ENCODE data around the gene KNOP1.

KNOP1 gene

DNA sequence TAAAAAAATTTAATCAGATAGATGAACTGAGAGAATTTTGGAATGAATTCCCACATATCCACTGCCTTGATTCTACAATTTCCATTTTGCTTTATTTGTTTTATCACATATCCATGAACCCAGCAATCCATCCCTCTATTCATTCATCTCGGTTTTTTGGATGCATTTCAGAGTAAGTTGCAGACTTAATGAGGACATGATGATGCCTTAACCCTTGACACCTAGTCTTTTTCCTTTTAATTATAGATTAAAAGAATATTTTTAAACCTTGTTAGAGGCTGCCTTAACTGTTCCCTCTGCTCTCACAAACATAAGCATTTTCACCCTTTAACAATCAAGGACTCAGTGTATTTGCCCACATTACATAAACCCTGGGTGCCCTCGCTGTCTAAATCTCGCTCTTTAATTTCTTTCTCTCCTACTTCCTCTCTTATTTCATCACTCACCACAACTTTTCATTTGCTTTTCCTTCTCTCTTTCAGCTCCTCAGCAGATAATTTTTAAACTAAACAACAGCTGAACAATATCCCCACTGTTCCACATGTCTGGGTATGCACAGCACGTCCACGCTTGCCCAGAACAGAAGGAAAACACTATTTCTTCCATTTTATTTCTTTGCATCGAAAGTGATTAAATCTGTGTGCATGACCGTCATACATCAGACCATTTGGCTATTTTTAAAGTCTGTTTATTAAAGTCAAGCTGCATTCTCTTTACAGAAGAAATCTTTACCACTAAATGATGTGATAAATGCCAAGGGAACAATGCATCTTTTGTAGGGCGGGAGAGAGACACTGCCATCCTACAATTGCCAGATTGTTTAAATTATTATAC is 40.0 kb upstream of the KNOP1 start:
- no peak for DNase-seq (ENCODE audit: extremely low read depth, low read depth)
- no peak for TF ChIP-seq CTCF (IDR thresholded peaks at IDR 0.05; ENCODE audit: low read depth, low read length, missing control alignments)
- no peak overlapping the region for H3K4me3 ChIP-seq (replicated peaks; ENCODE audit: low read depth, low read length)

GRCh38 chr16:19757026-19757425 is 39.0 kb upstream of the KNOP1 start:
- DNase-seq (ENCODE audit: extremely low read depth, low read depth): no peak
- no peak for TF ChIP-seq CTCF (IDR thresholded peaks at IDR 0.05; ENCODE audit: low read depth, low read length, missing control alignments)

GRCh38 chr16:19755268-19755667 is 37.2 kb upstream of the KNOP1 start:
- DNase-seq (ENCODE audit: extremely low read depth, low read depth): no peak
- H3K4me3 ChIP-seq (replicated peaks; ENCODE audit: low read depth, low read length): no peak overlapping the region
- no peak for TF ChIP-seq CTCF (IDR thresholded peaks at IDR 0.05; ENCODE audit: low read depth, low read length, missing control alignments)

More at GRCh38 chr16:19757026-19757425, 39.0 kb upstream of the KNOP1 start:
- H3K4me3 ChIP-seq (replicated peaks; ENCODE audit: low read depth, low read length): no peak overlapping the region

GRCh38 chr16:19754644-19755036 is 36.6 kb upstream of the KNOP1 start:
- TF ChIP-seq CTCF (IDR thresholded peaks at IDR 0.05; ENCODE audit: low read depth, low read length, missing control alignments): no peak
- no peak for DNase-seq (ENCODE audit: extremely low read depth, low read depth)
- no peak overlapping the region for H3K4me3 ChIP-seq (replicated peaks; ENCODE audit: low read depth, low read length)

- H3K4me3 ChIP-seq (replicated peaks; ENCODE audit: low read depth, low read length): no peak overlapping the region
- no peak for TF ChIP-seq CTCF (IDR thresholded peaks at IDR 0.05; ENCODE audit: low read depth, low read length, missing control alignments)
- no peak for DNase-seq (ENCODE audit: extremely low read depth, low read depth)
Observed at GRCh38 chr16:19753815-19754643, 36.0 kb upstream of the KNOP1 start.

GRCh38 chr16:19751478-19752385 is 33.7 kb upstream of the KNOP1 start:
- no peak for DNase-seq (ENCODE audit: extremely low read depth, low read depth)
- no peak overlapping the region for H3K4me3 ChIP-seq (replicated peaks; ENCODE audit: low read depth, low read length)
- TF ChIP-seq CTCF (IDR thresholded peaks at IDR 0.05; ENCODE audit: low read depth, low read length, missing control alignments): no peak
